Endothelial cell of umbilical vein (primary cell): ENCODE data around the gene CDC42BPG. TPM values are rescaled to one million over a fixed set of nuclear protein-coding genes. Genes with fewer than 3 reads are reported as not detected.
A peak's percentile ranks its signal among the peaks of the same experiment; 100 is the strongest.

Source experiments
- BruUV-seq: library from RNA; stranded (reverse); fragments of 400-500 nt; replicated peaks from 2 replicates; lab custom pipeline; 2021; lab: Mats Ljungman, UMichigan
- CTCF ChIA-PET: fragments of 300-600, 350-600 bp; sonication (Branson Sonifier 250); formaldehyde crosslinking; loops from one replicate; lab custom pipeline; 2021; ENCODE audit warnings: antibody characterized with exemption, inconsistent platforms; lab: Charles Lee
- POLR2A ChIA-PET: fragments of 300-600, 350-600 bp; sonication (Branson Sonifier 250); formaldehyde crosslinking; loops from one replicate; lab custom pipeline; 2021; ENCODE audit warnings: antibody characterized with exemption, inconsistent platforms; lab: Charles Lee
- DNase-seq: peaks from one replicate; pipeline ENCODE4 v3.0.0-alpha.2; 2011; ENCODE audit warnings: low read depth, low spot score
- FAIRE-seq: peaks from 2 replicates; lab custom pipeline; 2011; peaks lifted over from hg19 to GRCh38; lab: Jason Lieb, UNC
- H2AFZ ChIP-seq: 2 replicates; pipeline ENCODE4 v1.6.0; 2012; ENCODE audit warnings: low read depth, low read length, control low read depth, inconsistent platforms
- H3K27ac ChIP-seq: 2 replicates; pipeline ENCODE4 v1.5.1; 2011; ENCODE audit warnings: low read depth, mild to moderate bottlenecking, control low read depth, low read length, moderate library complexity; ENCODE audit not compliant: insufficient read depth
- H3K27me3 ChIP-seq, 2 experiments: 2 replicates each; pipeline versions ENCODE4 v1.6.0 to v1.6.1; 2011; ENCODE audit warnings: low read length in 2 of 2, mixed read lengths in 1 of 2; ENCODE audit not compliant: control insufficient read depth in 2 of 2, insufficient read depth in 2 of 2
- H3K36me3 ChIP-seq, 2 experiments: 2 replicates in 1 of 2; 3 replicates in 1 of 2; pipeline ENCODE4 v1.5.1; 2011; ENCODE audit warnings: low read length in 2 of 2, mild to moderate bottlenecking in 1 of 2, moderate library complexity in 1 of 2; ENCODE audit not compliant: control insufficient read depth in 2 of 2, insufficient read depth in 2 of 2; ENCODE audit errors: extremely low read depth in 1 of 2
- H3K4me1 ChIP-seq: 3 replicates; pipeline ENCODE4 v1.5.1; 2011; ENCODE audit warnings: mild to moderate bottlenecking, low read length; ENCODE audit not compliant: control insufficient read depth, insufficient read depth; ENCODE audit errors: extremely low read depth
- H3K4me2 ChIP-seq: 2 replicates; pipeline ENCODE4 v1.6.1; 2011; ENCODE audit warnings: low read length, control low read depth, mixed read lengths; ENCODE audit not compliant: insufficient read depth
- H3K4me3 ChIP-seq, 3 experiments: fragments of 200-600 bp in 1 of 3; sonication (generic), shearing (Covaris generic) in 1 of 3; replicated peaks in 1 of 3; 2 replicates each; pipeline ENCODE4 v1.5.1; 2011 to 2016; ENCODE audit warnings: control low read depth in 3 of 3, low read length in 3 of 3, mild to moderate bottlenecking in 2 of 3, inconsistent platforms in 1 of 3, low read depth in 1 of 3, moderate library complexity in 1 of 3; ENCODE audit not compliant: insufficient read depth in 1 of 3
- H3K79me2 ChIP-seq: 2 replicates; pipeline ENCODE4 v1.6.0; 2012; ENCODE audit warnings: low read length, inconsistent platforms; ENCODE audit not compliant: control insufficient read depth, insufficient read depth
- H3K9ac ChIP-seq: replicated peaks from 2 replicates; pipeline ENCODE3; 2011; ENCODE audit warnings: low read length, control low read depth; ENCODE audit not compliant: insufficient read depth; ENCODE audit errors: extremely low read depth
- H3K9me1 ChIP-seq: replicated peaks from 3 replicates; pipeline ENCODE4 v1.6.0; 2011; ENCODE audit warnings: mild to moderate bottlenecking, low read length; ENCODE audit not compliant: control insufficient read depth, insufficient read depth; ENCODE audit errors: extremely low read depth
- H3K9me3 ChIP-seq: replicated peaks from 2 replicates; pipeline ENCODE4 v1.5.1; 2012; ENCODE audit warnings: low read length, inconsistent platforms; ENCODE audit not compliant: control insufficient read depth, insufficient read depth
- H4K20me1 ChIP-seq: replicated peaks from 2 replicates; pipeline ENCODE3; 2011; ENCODE audit warnings: mild to moderate bottlenecking, low read length; ENCODE audit not compliant: control insufficient read depth, insufficient read depth; ENCODE audit errors: extremely low read depth
- CTCF ChIP-seq, 2 donors: IDR thresholded peaks; 1 replicate in 1 of 2; 2 replicates in 1 of 2; pipeline ENCODE4 v1.5.1; 2011; ENCODE audit warnings: low read length in 2 of 2, mild to moderate bottlenecking in 2 of 2, moderate library complexity in 2 of 2, control low read depth in 1 of 2, inconsistent platforms in 1 of 2, low read depth in 1 of 2; ENCODE audit not compliant: insufficient read depth in 1 of 2; ENCODE audit errors: extremely low read depth in 1 of 2
- EZH2 ChIP-seq: IDR thresholded peaks from 2 replicates; pipeline ENCODE4 v1.6.1; 2012; ENCODE audit warnings: borderline replicate concordance, low read depth, mild to moderate bottlenecking, moderate library complexity, low read length, inconsistent platforms; ENCODE audit not compliant: severe bottlenecking
- FOS ChIP-seq: IDR thresholded peaks from 2 replicates; pipeline ENCODE4 v1.6.1; 2011; ENCODE audit warnings: mild to moderate bottlenecking, low read length, moderate library complexity, borderline replicate concordance; ENCODE audit not compliant: insufficient read depth
- GATA2 ChIP-seq: IDR thresholded peaks from 2 replicates; pipeline ENCODE4 v1.7.0; 2011; ENCODE audit warnings: low read depth, mild to moderate bottlenecking, moderate library complexity, mixed read lengths, low read length; ENCODE audit not compliant: insufficient read length, insufficient read depth
- JUN ChIP-seq: IDR thresholded peaks from 2 replicates; pipeline ENCODE4 v1.6.1; 2011; ENCODE audit warnings: borderline replicate concordance, low read depth; ENCODE audit not compliant: insufficient read length, insufficient read depth
- MAX ChIP-seq: IDR thresholded peaks from 2 replicates; pipeline ENCODE4 v1.6.1; 2011; ENCODE audit not compliant: insufficient read depth, insufficient read length
- MYC ChIP-seq: IDR thresholded peaks from one replicate; pipeline ENCODE4 v1.6.1; 2011; ENCODE audit warnings: mild to moderate bottlenecking, low read depth, low read length
- POLR2A ChIP-seq: IDR thresholded peaks from 2 replicates; pipeline ENCODE4 v1.6.1; 2012; ENCODE audit warnings: low read depth, mild to moderate bottlenecking, control low read depth, low read length
- POLR2AphosphoS5 ChIP-seq: IDR thresholded peaks from 2 replicates; pipeline ENCODE4 v1.6.1; 2012; ENCODE audit warnings: low read depth, mild to moderate bottlenecking, control low read depth, low read length, moderate library complexity; ENCODE audit not compliant: insufficient read depth
- dilution Hi-C: fragments of 300-500 bp; cut with MboI; formaldehyde crosslinking; loops from one replicate; pipeline ENCODE4 v1.15.0; 2019; ENCODE audit warnings: low sequenced_read_pairs; ENCODE audit not compliant: extremely low pct_ligation_motif_present
- intact Hi-C: fragments of 100-400 bp; cut with micrococcal nuclease; formaldehyde crosslinking; loops from one replicate; pipeline ENCODE4 v1.10.0; 2022
- polyA plus RNA-seq, 4 experiments: library from polyadenylated mRNA; depleted of rRNA in 3 of 4; stranded (reverse) in 3 of 4; unstranded in 1 of 4; fragments of >200 nt; gene quantifications; 2 replicates each; pipeline versions ENCODE4 v1.2.1 to v1.2.3, GENCODE V29; 2011 to 2012; ENCODE audit warnings: missing spikeins in 1 of 4
- total RNA-seq: library from RNA; stranded (reverse); gene quantifications from 2 replicates; pipeline ENCODE4 v1.2.3, GENCODE V29; 2021

CDC42BPG gene
- total and polyA plus RNA-seq, 2 donors (not counting 3 experiments of a cell fraction or from before 2014, with no cell fraction given): 0.19 to 0.42 TPM

- Histone ChIP-seq H4K20me1 (no peaks in the 10 kb centered on the region), H3K36me3 (peaks cover 0 to 6% of the 10 kb centered on the region in 2 experiments), H3K27ac (peak overlapping the region; percentile 0), H3K4me1 (peaks cover 22% of the 10 kb centered on the region), H3K27me3 (no peaks in the 10 kb centered on the region), H3K79me2 (peaks cover 45% of the 10 kb centered on the region), H3K4me2 (no peak overlapping the region), H3K9me1 (no peaks in the 10 kb centered on the region), H3K9me3 (no peaks in the 10 kb centered on the region), H2AFZ (no peak overlapping the region), H3K9ac (peak overlapping the region; percentile 49), H3K4me3 (peak overlapping the region; percentile 30 to 74 (median 63))
- intact Hi-C loops (loop anchor here (1.0 kb wide), 5 partner anchors 9 to 39 kb away; partner anchors contain the start of gene ATG2A), dilution Hi-C loops (no loop called here)
- ChIA-PET CTCF (interaction anchor here (1.3 to 5.2 kb wide), 6 partner anchors 9 to 91 kb away, joined by 4 to 77 read pairs (median 26); no protein-coding TSS in a partner anchor), POLR2A (interaction anchor here (0.6 to 3.9 kb wide), 9 partner anchors 9 to 177 kb away, joined by 3 to 45 read pairs (median 5); no protein-coding TSS in a partner anchor)
- TF ChIP-seq JUN (no peak), MYC (no peak), MAX (no peak), FOS (no peak), EZH2 (no peak), GATA2 (no peak), POLR2AphosphoS5 (no peak), CTCF (IDR thresholded peaks at IDR 0.05; ENCODE audit: extremely low read depth in 1 of 2, insufficient read depth in 1 of 2, low read depth in 1 of 2, low read length in 2 of 2) (no peak), POLR2A (no peak)
- DNase-seq: no peak
- FAIRE-seq: no peak
- BruUV-seq: TSS peak; percentile 59
These were observed 33.7 kb upstream of the CDC42BPG start for GRCh38 chr11:64878223-64878493.
